CD4-positive, alpha-beta T cell (primary cell): ENCODE results near the gene NEURL4. TPM values are rescaled to one million over a fixed set of nuclear protein-coding genes. Genes with fewer than 3 reads are reported as not detected.

Source experiments
- ATAC-seq: fragments of 200-7000 bp; cut with Tn5 transposase; one replicate; pipeline ENCODE4 v1.10.0; 2022; ENCODE audit warnings: mild to moderate bottlenecking; ENCODE audit not compliant: poor library complexity
- CTCF ChIA-PET: fragments of 350-600 bp; sonication (Branson Sonifier 250); formaldehyde crosslinking; loops from one replicate; lab custom pipeline; 2021; ENCODE audit warnings: antibody characterized with exemption, inconsistent platforms; lab: Charles Lee
- POLR2A ChIA-PET: fragments of 350-600 bp; sonication (Branson Sonifier 250); formaldehyde crosslinking; loops from one replicate; lab custom pipeline; 2021; ENCODE audit warnings: antibody characterized with exemption, inconsistent platforms; lab: Charles Lee
- DNase-seq, 14 experiments: peaks; one replicate each; pipeline ENCODE4 v3.0.0-alpha.2; 2013 to 2020; ENCODE audit warnings: mixed read lengths in 2 of 14
- H3K27ac ChIP-seq, 2 donors: one replicate each; pipeline versions ENCODE4 v1.5.1 to v1.7.0; 2013; ENCODE audit warnings: low read length in 2 of 2, low read depth in 1 of 2, mild to moderate bottlenecking in 1 of 2
- H3K27me3 ChIP-seq, 2 experiments: 1 replicate in 1 of 2; 2 replicates in 1 of 2; pipeline versions ENCODE4 v1.6.1 to v1.7.0; 2013; ENCODE audit warnings: low read length in 2 of 2, control low read depth in 1 of 2, mild to moderate bottlenecking in 1 of 2, moderate library complexity in 1 of 2; ENCODE audit not compliant: insufficient read depth in 2 of 2, control insufficient read depth in 1 of 2
- H3K36me3 ChIP-seq: one replicate; pipeline ENCODE4 v1.6.1; 2013; ENCODE audit warnings: low read length, control low read depth; ENCODE audit not compliant: insufficient read depth
- H3K4me1 ChIP-seq: one replicate; pipeline ENCODE4 v1.6.1; 2013; ENCODE audit warnings: low read length, control low read depth; ENCODE audit not compliant: insufficient read depth
- H3K4me3 ChIP-seq: one replicate; pipeline ENCODE4 v1.5.1; 2013; ENCODE audit warnings: mild to moderate bottlenecking, low read length, moderate library complexity
- H3K9me3 ChIP-seq, 2 experiments: 1 replicate in 1 of 2; 2 replicates in 1 of 2; pipeline versions ENCODE4 v1.6.1 to v1.7.0; 2013; ENCODE audit warnings: low read length in 2 of 2, mild to moderate bottlenecking in 2 of 2, control low read depth in 1 of 2, moderate library complexity in 1 of 2; ENCODE audit not compliant: control insufficient read depth in 1 of 2, insufficient read depth in 1 of 2
- H3K27ac Mint-ChIP-seq: one replicate; pipeline ENCODE4 v1.8.0; 2020; ENCODE audit warnings: mixed read lengths
- H3K27me3 Mint-ChIP-seq: one replicate; pipeline ENCODE4 v1.8.0; 2021; ENCODE audit warnings: mixed read lengths
- H3K36me3 Mint-ChIP-seq: one replicate; pipeline ENCODE4 v1.8.0; 2021; ENCODE audit warnings: low read depth, mixed read lengths
- H3K4me1 Mint-ChIP-seq: one replicate; pipeline ENCODE4 v1.8.0; 2021; ENCODE audit warnings: low read depth, mixed read lengths
- H3K4me3 Mint-ChIP-seq: one replicate; pipeline ENCODE4 v1.8.0; 2020; ENCODE audit warnings: mild to moderate bottlenecking, mixed read lengths
- H3K9me3 Mint-ChIP-seq: one replicate; pipeline ENCODE4 v1.8.0; 2020; ENCODE audit warnings: mixed read lengths
- CTCF ChIP-seq: fragments of 200-600 bp; IDR thresholded peaks from one replicate; pipeline ENCODE4 v1.8.0; 2022; ENCODE audit warnings: antibody characterized with exemption, mild to moderate bottlenecking
- intact Hi-C, 2 experiments: fragments of 100-400 bp; cut with DNase I in 1 of 2; cut with micrococcal nuclease in 1 of 2; formaldehyde crosslinking; loops; one replicate each; pipeline versions ENCODE4 v1.15.1 to v1.9.0; 2023 to 2025; cut with DNase I, micrococcal nuclease
- total RNA-seq, 174 experiments: library from RNA in 2 of 174; stranded (reverse) in 2 of 174; gene quantifications; one replicate each; pipeline ENCODE4 v1.2.3 and lab custom pipeline; 2021 to 2026

Gene NEURL4
- total RNA-seq, 2 experiments from 2014 or later: 29.0 to 30.8 TPM

DNA sequence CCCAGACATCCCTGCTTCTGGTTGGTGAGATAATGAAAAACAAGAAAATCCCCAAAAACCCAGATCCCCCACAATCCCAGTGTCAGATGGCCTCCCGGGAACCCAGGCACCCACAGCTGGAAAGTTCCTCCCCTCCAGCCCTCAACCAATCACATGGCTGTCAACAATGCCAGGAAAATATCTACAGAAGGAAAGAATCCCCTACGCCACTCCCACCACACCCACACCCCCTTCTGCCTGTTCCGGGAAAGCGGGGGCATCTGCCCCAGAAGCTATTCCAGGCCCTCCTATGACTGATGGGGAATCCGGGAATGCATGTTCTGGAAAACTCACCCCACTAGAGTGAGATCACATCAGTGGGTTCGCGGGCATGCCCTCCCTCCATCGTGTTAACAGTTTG is 27.6 kb upstream of the NEURL4 start:
- peaks cover under 1% of the 10 kb centered on the region for H3K27me3 Mint-ChIP-seq
- intact Hi-C loops: loop anchor here (1.0 to 10.0 kb wide), 7 partner anchors 48 to 233 kb away; partner anchors contain the start of genes SENP3 (in 2 of the 2), NLGN2 (in 1 of the 2) and TMEM256 (in 1 of the 2)
- H3K36me3 Mint-ChIP-seq: no peaks in the 10 kb centered on the region
- no peaks in the 10 kb centered on the region for H3K27me3 ChIP-seq
- ATAC-seq: no peak
- no peaks in the 10 kb centered on the region for H3K9me3 ChIP-seq
- H3K4me3 Mint-ChIP-seq: no peak overlapping the region
- H3K4me1 ChIP-seq: peaks cover 32% of the 10 kb centered on the region
- CTCF ChIA-PET: interaction anchor here (1.2 to 5.1 kb wide), 14 partner anchors 9 to 331 kb away, joined by 3 to 55 read pairs (median 6); partner anchors contain the start of genes ACAP1, FGF11, FXR2 and NEURL4
- no peaks in the 10 kb centered on the region for H3K36me3 ChIP-seq
- POLR2A ChIA-PET: interaction anchor here (0.9 to 2.7 kb wide), 7 partner anchors 27 to 330 kb away, joined by 4 to 15 read pairs (median 6); partner anchors contain the start of genes POLR2A and TMEM102
- no peak overlapping the region for H3K27ac ChIP-seq
- H3K4me1 Mint-ChIP-seq: peaks cover 26% of the 10 kb centered on the region
- H3K4me3 ChIP-seq: no peak overlapping the region
- TF ChIP-seq CTCF: no peak
- H3K27ac Mint-ChIP-seq: no peak overlapping the region
- no peak for DNase-seq
- no peaks in the 10 kb centered on the region for H3K9me3 Mint-ChIP-seq

GRCh38 chr17:7356072-7356549 is 27.0 kb upstream of the NEURL4 start:
- ATAC-seq (peak; percentile 70), DNase-seq (peak; percentile 77 to 91 (median 84))
- ChIA-PET POLR2A (interaction anchor here (0.9 to 2.7 kb wide), 12 partner anchors 20 to 330 kb away, joined by 3 to 15 read pairs (median 4); partner anchors contain the start of genes ACAP1, FGF11, POLR2A and TMEM102), CTCF (interaction anchor here (0.6 to 5.1 kb wide), 34 partner anchors 8 to 331 kb away, joined by 3 to 55 read pairs (median 4); partner anchors contain the start of genes ACAP1, FGF11, FXR2 and MPDU1)
- H3K9me3 Mint-ChIP-seq: no peaks in the 10 kb centered on the region
- peak; percentile 81 for TF ChIP-seq CTCF
- no peaks in the 10 kb centered on the region for H3K27me3 Mint-ChIP-seq
- peaks cover 30% of the 10 kb centered on the region for H3K4me1 Mint-ChIP-seq
- intact Hi-C loops: loop anchor here (1.0 to 10.0 kb wide), 7 partner anchors 49 to 233 kb away; partner anchors contain the start of genes SENP3 (in 2 of the 2), NLGN2 (in 1 of the 2) and TMEM256 (in 1 of the 2)
- H3K27ac Mint-ChIP-seq: no peak overlapping the region
- H3K27me3 ChIP-seq: no peaks in the 10 kb centered on the region
- H3K9me3 ChIP-seq: no peaks in the 10 kb centered on the region
- H3K27ac ChIP-seq: no peak overlapping the region
- H3K4me3 ChIP-seq: no peak overlapping the region
- H3K36me3 Mint-ChIP-seq: peaks cover 4% of the 10 kb centered on the region
- H3K4me3 Mint-ChIP-seq: peak overlapping the region; percentile 72
- peaks cover 3% of the 10 kb centered on the region for H3K36me3 ChIP-seq
- peaks cover 35% of the 10 kb centered on the region for H3K4me1 ChIP-seq

DNA sequence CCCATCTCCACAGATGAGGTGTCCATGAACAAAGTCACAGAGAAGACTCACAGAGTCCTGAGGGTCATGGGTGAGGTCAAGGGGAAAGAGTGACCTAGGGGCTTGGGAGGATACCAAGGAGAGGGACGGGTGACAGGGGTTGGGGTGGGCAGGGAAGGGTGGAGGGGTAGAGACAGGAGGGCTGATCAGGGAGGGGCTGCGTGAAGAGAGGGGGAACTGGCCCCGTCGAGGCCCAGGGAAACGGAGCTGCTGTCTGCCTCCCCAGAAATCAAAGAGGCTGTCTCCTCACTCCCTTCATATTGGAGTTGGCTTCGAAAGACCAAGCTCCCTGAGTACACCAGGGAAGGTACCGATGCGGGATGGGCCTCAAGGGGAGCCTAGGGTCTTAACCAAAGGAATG is 26.4 kb upstream of the NEURL4 start:
- intact Hi-C loops: loop anchor here (5.0 to 10.0 kb wide), 4 partner anchors 49 to 147 kb away; partner anchors contain the start of genes NLGN2 (in 1 of the 2) and TMEM256 (in 1 of the 2)
- ChIA-PET CTCF (interaction anchor here (0.6 to 5.1 kb wide), 34 partner anchors 8 to 332 kb away, joined by 3 to 55 read pairs (median 4); partner anchors contain the start of genes ACAP1, FGF11, FXR2 and MPDU1), POLR2A (interaction anchor here (0.9 to 2.7 kb wide), 10 partner anchors 19 to 331 kb away, joined by 3 to 15 read pairs (median 5); partner anchors contain the start of genes ACAP1, FGF11 and POLR2A)
- H3K4me1 ChIP-seq: peaks cover 41% of the 10 kb centered on the region
- Mint-ChIP-seq H3K9me3 (no peaks in the 10 kb centered on the region), H3K4me1 (peaks cover 34% of the 10 kb centered on the region), H3K4me3 (no peak overlapping the region), H3K36me3 (peaks cover 5% of the 10 kb centered on the region), H3K27me3 (no peaks in the 10 kb centered on the region), H3K27ac (no peak overlapping the region)
- H3K27me3 ChIP-seq: no peaks in the 10 kb centered on the region
- no peak overlapping the region for H3K4me3 ChIP-seq
- no peak overlapping the region for H3K27ac ChIP-seq
- no peak for TF ChIP-seq CTCF
- H3K9me3 ChIP-seq: no peaks in the 10 kb centered on the region
- peaks cover 8% of the 10 kb centered on the region for H3K36me3 ChIP-seq
- ATAC-seq: no peak
- no peak for DNase-seq
